NOMO-1 (cell line): ENCODE results near the gene RMND5A.
"Not testable (repeated sequence)": the region's sequence is repeated elsewhere in the genome, so short reads cannot be mapped to it uniquely, and the experiment has no call there.

ENCODE experiments used
- DNase-seq, 2 experiments: peaks; one replicate each; lab custom pipeline; 2025; ENCODE audit not compliant: unreplicated experiment in 2 of 2; lab: John Stamatoyannopoulos, UW

The RMND5A gene

DNA sequence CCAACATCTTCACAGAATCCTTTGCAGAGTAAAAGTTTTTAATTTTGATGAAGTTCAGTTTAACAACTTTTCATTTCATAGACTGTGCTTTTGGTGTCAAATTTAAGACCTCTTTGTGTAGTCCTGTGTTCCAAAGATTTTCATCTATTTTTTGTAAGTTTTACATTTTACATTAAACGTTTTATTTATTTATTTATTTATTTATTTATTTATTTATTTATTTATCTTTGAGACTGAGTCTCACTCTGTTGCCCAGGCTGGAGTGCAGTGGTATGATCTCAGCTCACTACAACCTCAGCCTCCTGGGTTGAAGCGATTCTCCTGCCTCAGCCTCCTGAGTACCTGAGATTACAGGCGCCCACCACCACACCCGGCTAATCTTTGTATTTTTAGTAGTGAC, 12.0 kb upstream of the RMND5A start:
- not testable (repeated sequence) for DNase-seq

DNA sequence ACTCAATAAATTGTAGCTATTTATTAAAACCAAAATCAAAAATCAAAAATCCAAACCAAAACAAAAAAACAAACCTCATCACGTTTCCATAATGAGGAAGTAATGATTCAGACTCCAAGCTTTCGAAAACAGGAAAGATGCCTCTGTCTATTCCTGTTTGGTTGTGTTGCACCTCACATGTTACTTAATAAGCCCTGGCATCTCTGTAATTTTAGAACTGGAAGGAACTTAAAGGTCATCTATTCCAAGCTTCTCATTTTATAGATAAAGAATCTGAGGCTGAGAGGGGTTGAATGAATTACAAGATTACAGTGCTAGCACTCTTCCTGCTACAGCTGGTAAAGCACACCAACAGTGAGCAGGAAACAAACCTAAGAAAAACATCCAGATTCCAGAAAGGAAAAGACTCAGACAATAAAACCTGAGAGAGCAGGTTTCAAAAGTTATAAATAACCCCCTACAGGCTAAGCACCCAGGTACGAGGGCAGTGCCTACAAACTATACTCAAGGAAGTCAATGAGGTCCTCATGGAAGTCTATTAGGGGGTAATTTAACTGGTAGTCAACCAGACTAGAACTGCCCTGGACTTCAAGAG, 5.4 kb upstream of the RMND5A start:
- not testable (repeated sequence) for DNase-seq

DNA sequence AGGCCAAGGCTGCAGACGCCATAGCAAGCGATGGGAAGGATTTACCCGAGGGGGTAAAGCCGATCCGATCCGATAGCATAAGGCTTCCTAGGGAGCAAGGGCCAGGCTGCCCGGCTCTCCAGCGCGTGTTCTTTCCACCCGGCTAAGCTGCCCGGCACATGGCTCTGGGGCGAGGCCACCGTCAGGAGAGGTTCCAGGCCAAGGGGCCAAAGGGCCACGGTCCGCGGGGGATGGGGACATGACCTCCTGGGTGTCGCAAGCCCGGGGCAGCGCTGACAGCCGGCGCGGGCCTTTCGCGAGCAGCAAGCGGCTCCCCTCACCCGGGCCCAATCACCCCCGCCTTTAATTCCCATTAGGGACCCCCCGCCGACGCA, 841 bp upstream of the RMND5A start:
- not testable (repeated sequence) for DNase-seq

DNA sequence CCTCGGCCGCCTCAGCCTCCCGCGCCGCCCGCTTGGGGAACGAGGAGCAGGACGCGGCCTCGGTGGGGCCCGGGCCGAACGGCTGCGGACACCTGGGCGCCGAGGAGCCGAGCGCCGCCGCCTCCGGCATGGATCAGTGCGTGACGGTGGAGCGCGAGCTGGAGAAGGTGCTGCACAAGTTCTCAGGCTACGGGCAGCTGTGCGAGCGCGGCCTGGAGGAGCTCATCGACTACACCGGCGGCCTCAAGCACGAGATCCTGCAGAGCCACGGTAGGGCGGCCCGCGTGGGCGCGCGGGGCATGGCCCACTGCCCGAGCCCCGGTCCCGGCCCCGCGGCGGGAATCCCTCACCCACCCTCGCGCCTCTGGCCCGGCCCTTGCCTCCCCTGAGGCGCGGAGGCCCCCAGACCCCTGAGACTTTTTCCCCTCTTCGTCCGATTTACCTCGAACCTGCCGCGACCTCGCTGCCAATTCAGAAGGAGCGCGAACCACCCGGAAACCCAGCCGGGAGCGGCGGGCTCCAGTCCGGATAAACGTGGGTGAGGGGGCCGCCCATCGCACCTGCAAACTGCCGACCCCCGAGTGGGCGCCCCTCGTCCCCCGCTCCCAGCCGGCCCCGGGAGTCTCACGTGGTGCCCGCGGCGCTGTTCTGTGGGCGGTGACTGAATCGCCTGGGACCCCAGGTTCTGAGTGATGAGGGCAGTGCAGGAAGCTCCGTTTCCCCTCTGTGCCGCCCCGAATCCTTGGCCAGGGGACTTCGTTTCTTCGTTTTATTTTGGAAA, 639 bp downstream of the RMND5A start:
- DNase-seq: not testable (repeated sequence)

DNA sequence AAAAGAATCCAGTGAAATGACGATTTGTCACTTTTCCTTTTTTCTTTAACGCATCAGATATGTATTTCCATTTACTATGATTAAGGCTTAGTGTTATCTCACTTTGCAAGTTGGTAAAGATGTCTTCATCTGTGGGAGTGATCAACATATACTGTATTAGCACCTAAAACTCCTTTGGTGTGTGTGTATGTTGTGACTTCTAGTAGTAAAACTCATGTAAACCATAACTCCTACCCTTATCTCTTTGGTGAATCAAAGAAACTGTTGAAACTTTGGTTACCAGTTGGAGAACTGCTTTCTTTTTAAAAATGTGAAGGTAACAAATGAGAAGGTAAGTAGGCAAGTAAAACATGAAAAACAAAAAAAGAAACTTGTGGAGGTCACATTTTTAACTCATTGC, 5.6 kb downstream of the RMND5A start:
- not testable (repeated sequence) for DNase-seq

DNA sequence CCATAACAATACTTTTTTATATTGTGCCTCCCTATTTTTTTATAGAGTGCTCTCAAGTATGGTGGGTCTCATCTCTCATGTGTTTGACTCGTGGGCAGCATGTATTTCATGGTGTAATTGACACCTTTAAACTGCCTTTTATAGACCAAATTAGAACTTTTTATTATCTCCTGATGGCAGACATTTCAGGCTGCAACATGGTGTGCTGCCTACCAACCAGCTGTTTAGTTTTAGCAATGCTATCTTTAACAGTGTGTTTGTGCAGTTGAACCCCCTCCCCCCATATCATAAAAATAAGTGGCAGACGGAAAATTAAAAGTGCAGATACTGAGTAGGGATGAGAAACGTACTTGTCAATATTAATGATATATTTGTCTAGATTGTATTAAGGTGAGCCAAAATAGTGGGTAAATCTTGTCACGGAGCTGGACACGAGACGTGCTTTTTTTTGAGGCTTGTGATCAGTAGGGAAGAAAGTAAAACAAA, 12.0 kb downstream of the RMND5A start:
- not testable (repeated sequence) for DNase-seq

DNA sequence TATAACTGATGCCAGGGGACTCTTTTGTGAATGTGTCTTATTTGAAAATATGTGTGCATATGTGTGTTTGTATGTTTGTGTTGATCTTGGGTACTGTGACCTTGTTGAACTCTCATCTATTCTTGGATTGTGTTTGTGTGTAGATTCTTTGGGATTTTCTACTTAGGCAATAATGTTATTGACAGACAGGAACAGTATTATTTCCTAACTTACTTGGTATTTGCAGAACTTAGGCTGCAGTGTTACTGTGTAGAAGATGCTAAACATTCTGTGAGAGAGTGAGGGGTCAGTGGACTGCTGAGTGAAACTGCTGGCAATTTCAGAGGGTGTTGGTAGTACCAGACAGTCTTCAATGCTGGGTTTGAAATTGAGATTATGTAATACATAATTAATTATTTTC, 12.7 kb downstream of the RMND5A start:
- not testable (repeated sequence) for DNase-seq

DNA sequence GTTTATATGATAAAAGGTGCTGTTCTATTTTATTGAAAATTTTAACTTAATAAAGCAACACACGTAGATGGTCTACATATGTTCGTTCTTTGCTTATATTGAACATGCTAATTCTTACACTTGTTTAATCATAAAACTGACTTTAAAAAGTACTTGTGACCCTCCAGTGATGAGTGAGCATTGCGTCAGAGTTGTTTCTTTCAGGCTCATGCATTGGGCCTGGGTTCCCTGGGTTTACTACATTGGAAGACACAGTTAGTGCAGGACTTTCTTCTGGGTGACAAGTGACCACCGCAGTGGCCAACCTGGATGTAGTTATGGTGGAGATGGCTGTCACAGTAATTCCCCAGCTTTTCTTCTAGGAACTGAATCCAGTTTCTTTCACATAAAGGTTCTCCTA, 13.4 kb downstream of the RMND5A start:
- DNase-seq: not testable (repeated sequence)

DNA sequence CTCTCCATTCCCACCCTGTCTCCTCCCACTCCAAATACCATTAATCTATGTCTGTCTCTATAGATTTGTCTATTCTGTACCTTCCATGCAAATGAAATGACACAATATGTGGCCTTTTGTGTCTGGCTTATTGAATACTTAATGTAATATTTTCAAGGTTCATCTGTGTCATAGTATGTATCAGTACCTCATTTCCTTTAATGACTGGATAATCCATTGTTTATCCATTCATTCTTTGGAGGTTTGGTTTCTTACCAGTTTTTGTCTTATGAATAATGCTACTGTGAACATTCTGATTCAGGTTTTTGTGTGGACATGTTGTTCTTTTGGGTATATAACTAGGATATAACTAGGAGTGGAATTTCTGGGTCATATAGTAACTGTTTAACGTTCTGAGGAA, 14.8 kb downstream of the RMND5A start:
- not testable (repeated sequence) for DNase-seq

DNA sequence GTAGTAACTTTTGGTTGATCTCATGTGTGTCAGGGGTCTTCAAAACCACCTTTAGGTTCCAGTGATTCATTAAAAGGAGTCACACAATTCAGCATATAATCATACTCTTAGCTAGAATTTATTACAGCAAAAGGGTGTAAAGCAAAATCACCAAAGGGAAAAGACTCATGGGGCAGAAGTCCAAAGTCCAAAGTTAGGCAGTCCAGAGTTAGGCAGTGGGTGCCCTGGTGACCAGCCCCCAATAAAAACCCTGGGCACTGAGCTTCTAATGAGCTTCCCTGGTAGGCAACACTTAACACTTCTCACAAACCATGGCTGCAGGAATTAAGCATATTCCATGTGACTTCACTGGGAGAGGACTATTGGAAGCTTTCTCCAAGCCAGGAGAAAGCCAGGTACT, 19.4 kb downstream of the RMND5A start:
- DNase-seq: not testable (repeated sequence)

DNA sequence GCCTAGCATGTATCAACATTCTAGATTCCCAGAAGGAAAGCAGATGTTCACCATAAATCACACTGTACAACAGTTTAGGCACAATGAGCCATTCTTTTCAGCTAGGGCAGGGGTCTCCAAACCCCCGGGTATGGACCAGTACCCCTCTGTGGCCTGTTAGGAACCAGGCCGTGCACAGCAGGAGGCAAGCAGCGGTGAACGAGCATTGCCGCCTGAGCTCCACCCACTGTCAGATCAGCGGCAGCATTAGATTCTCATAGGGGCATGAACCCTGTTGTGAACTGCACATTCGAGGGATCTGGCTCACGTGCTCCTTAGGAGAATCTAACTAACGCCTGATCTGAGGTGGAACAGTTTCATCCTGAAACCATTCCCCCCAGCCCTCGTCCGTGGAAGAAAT, 19.8 kb downstream of the RMND5A start:
- DNase-seq: not testable (repeated sequence)

DNA sequence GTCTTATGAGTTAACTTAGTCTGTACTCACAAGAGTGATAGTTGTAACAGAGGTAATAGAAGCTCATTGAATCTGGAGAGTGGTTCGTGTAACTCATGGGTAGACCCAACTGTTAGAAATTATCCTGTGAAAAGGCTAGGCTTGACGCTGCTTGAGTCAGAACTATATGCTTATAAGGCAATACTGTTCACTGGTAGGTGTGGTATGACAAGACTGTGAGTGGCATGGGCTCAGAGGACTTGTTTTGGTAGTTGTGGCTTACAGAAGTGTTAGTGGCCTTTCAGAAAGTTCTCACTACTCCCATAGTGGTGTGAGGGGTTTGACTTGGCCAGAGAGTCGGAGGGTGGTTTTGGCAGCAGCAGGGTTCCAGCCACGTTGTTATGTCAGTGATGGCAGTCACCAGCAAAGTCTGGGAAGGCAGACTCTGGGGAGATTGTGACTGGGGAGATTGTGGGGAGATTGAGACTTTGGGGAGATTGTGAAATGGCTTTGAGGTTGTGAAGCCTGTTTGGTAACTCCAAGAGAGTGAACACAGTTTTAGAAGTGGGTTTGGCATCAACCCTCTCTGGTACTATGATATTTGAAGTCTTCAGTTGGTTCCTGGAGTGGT, 21.9 kb downstream of the RMND5A start:
- not testable (repeated sequence) for DNase-seq

DNA sequence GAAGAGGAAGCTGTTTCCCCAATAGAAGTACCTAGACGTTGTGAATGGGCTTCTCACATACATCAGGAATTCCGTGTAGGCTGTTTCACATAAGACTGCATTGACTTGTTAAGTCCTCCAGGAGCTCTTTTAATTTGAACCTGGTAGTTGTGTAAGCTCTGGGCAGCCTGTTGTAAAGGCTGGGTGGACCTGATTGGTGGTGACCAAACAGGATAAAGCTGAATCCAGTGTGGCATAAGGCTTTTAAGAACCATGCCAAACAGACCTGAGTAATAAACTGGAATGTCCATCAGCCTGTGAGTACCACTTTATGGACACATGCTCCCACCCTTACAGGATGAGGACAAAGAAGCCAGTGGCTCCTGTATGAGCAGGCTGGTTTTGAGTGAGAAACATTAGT, 24.1 kb downstream of the RMND5A start:
- no peak for DNase-seq

DNA sequence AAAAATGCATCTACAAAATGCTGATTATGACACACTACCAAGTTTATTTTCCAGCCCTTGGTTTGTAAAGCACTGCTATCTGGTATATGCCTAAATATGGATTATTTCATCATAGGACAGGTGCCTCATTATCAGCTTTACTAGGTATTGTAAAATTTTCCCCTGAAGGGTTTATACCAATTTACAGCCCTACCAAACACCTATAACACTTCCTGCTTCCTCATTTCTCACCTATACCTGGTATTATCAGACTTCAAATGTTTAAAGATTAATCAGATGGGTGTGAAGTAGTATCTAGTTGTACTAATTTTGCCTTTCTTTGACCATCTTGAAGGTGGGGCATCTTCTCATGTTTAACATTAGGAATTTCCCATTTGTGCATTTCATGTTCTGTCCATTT, 26.8 kb downstream of the RMND5A start:
- no peak for DNase-seq

DNA sequence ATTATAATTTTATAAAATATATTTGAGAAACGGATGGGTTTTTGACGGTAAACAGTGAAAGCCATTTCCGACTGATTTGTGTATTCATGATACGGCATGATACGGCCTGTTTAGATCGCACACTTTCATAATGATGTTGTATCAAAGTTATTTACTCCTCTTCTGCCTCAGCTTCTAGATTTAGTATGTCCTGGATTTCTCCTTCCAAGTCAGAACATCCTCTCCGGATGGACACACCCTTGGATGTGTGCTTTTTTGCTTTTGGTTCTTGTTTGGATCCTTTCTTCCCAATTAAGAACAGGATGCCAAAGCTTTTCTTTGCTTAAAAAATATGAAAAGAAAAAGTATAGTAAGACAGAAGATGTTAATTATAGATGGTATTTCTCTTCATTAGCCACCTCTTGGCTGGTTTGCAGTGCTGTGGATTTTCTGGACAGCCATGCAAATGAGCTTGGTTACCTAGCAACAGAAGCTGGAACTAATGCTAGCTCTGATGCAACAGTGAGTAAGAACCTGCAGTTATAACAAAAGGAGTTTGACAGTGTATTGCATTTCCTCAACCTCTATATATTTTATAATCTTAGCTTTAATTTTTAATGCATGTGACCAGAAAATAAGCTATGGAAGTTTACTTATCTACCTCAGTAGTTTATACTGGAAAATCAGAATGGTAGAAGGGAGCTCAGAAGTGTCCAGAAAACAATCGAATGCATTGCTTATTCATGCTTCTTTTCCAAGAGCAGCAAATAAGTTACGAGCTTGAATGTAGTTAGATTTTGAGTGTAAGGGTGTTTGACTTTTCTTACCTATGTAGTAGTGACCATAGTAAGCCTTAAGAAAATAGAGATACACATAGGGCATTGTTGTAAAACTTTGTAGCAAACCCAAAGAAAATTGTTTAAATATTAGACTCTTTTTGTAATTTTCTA, 27.9 kb downstream of the RMND5A start:
- DNase-seq: peak in 1 of 2 experiments; percentile 37

DNA sequence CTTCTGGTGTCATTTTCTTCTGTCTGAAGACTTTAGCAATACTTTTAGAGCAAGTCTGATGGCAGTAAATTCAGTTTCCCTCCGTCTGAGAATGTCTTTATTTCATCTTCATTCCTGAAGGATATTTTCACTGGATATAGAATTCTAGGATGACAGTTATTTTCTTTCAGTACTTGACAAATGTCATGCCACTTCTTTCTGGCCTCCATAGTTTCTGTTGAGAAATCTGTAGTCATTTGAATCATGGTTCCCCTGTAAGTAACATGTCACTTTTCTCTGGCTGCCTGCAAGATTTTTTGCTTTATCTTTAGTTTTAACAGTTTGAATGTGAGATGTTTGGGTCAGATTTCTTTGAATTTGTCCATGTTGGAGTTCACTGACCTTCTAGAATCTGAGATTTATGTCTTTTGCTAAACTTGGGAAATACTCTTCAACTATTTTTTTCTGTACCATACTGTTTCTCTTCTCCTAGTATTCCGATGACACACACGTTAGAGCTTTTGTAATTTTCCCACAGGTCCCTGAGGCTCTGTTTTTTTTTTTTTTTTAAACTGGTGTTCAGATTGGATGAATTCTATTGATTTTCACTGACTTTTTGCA, 30.2 kb downstream of the RMND5A start:
- no peak for DNase-seq

DNA sequence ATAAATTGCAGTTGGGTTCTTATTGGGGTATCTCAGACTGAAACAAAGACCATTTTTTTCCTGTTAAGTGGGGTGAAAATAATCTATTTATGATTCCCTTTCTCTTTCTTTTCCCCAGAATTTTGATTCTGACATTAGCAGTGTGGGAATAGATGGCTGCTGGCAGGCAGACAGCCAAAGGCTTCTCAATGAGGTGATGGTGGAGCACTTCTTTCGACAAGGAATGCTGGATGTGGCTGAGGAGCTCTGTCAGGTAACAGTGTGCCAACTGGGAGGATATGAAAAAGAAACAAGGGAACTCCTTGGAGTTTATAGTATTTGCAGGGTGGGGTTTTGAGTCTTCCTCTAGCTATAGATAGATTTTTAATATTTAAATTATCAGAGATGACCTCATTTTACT, 31.7 kb downstream of the RMND5A start:
- no peak for DNase-seq

DNA sequence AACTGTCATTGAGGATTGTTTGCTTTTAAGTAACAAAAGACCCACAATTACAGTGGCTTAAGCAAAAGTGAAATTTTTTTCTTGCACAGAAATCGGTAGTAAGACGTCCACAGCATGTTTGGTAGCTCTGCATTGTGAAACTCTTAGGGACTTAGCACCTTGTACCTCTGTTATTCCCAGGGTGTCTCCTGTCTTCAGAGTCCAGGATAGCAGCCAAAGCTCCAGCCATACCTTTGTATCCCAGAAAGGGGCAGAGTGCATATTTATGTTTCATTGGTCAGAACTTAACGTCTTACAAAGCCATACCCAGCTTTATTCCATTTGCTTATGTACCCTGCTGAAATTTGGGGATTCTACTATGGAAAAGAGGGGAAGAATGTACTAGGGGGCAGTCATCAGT, 32.8 kb downstream of the RMND5A start:
- DNase-seq: no peak

DNA sequence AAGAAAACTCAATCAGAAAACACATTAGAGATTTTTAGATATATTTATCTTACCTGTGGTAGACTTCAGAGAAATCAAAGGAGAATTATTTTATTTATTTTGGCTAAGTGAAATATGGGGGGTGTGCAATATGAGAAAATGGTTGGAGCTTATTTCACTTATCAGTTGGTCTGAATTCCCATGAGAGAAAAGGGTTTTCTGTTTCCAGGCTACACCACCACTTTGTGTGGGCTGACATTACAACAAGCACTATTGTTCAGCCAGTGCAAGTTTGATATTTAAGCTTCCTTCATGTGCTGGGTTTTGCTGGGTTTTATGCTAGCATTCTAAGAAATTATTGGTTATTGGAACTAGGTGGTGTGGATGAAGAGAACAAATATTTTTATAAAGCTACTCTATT, 33.5 kb downstream of the RMND5A start:
- DNase-seq: no peak

DNA sequence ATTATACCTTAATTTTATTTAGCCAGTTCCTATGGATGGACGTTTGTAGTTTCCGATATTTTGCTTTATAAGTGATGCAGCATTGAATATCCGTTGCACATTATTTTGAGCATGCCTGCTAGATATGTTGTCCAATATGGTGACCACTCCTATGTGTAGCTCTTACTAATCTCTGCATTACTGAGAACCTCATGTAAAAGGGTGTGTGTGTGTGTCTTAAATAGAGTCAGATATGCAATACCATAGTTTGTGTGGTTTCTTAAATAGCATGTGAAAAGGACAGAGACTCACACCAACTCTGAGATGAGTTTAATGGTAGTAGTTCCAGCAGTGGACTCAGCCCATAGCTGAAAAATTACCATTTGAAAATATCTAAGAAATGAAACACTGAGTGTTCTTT, 38.3 kb downstream of the RMND5A start:
- DNase-seq: no peak
